ENCODE measurements around the gene COPS8.

The COPS8 gene

GRCh38 chr2:237064203-237065070 is 21.3 kb upstream of the COPS8 start:
- in situ Hi-C loops (cut with MboI; ENCODE audit: low sequenced_read_pairs) = loop anchor here (25.0 kb wide), 1 partner anchor 552 kb away; a partner anchor contains a TSS

GRCh38 chr2:237065071-237065377 is 20.7 kb upstream of the COPS8 start:
- in situ Hi-C loops (cut with MboI; ENCODE audit: low sequenced_read_pairs) = loop anchor here (25.0 kb wide), 1 partner anchor 553 kb away; a partner anchor contains a TSS

GRCh38 chr2:237066396-237066795 is 19.3 kb upstream of the COPS8 start:
- in situ Hi-C loops (cut with MboI; ENCODE audit: low sequenced_read_pairs) = loop anchor here (25.0 kb wide), 1 partner anchor 554 kb away; a partner anchor contains a TSS

- in situ Hi-C loops (cut with MboI; ENCODE audit: low sequenced_read_pairs) = loop anchor here (25.0 kb wide), 1 partner anchor 556 kb away; a partner anchor contains a TSS
Measured at GRCh38 chr2:237068005-237068576, 17.6 kb upstream of the COPS8 start.

GRCh38 chr2:237072067-237072931 is 13.4 kb upstream of the COPS8 start:
- in situ Hi-C loops (cut with MboI; ENCODE audit: low sequenced_read_pairs) = loop anchor here (10.0 to 25.0 kb wide), 2 partner anchors 560 to 727 kb away; a partner anchor contains a TSS

- in situ Hi-C loops (cut with MboI; ENCODE audit: low sequenced_read_pairs) = loop anchor here (10.0 to 25.0 kb wide), 2 partner anchors 561 to 729 kb away; a partner anchor contains a TSS
Measured at GRCh38 chr2:237073552-237073951, 12.1 kb upstream of the COPS8 start.

- in situ Hi-C loops (cut with MboI; ENCODE audit: low sequenced_read_pairs) = loop anchor here (10.0 to 25.0 kb wide), 2 partner anchors 562 to 730 kb away; a partner anchor contains a TSS
Measured at GRCh38 chr2:237074211-237074993, 11.3 kb upstream of the COPS8 start.

GRCh38 chr2:237075749-237076599 is 9.7 kb upstream of the COPS8 start:
- in situ Hi-C loops (cut with MboI; ENCODE audit: low sequenced_read_pairs) = loop anchor here (10.0 kb wide), 1 partner anchor 731 kb away; no protein-coding TSS in a partner anchor

GRCh38 chr2:237081596-237081995 is 4.1 kb upstream of the COPS8 start:
- in situ Hi-C loops (cut with MboI; ENCODE audit: low sequenced_read_pairs) = no loop called here

- in situ Hi-C loops (cut with MboI; ENCODE audit: low sequenced_read_pairs) = no loop called here
Measured at GRCh38 chr2:237083026-237083425, 2.7 kb upstream of the COPS8 start.

- in situ Hi-C loops (cut with MboI; ENCODE audit: low sequenced_read_pairs) = no loop called here
Measured at GRCh38 chr2:237084444-237084843, 1.2 kb upstream of the COPS8 start.

- in situ Hi-C loops (cut with MboI; ENCODE audit: low sequenced_read_pairs) = no loop called here
Measured at GRCh38 chr2:237090906-237091305, 5.2 kb downstream of the COPS8 start.

GRCh38 chr2:237091779-237092436 is 6.2 kb downstream of the COPS8 start:
- in situ Hi-C loops (cut with MboI; ENCODE audit: low sequenced_read_pairs) = no loop called here

- in situ Hi-C loops (cut with MboI; ENCODE audit: low sequenced_read_pairs) = no loop called here
Measured at GRCh38 chr2:237092506-237092905, 6.8 kb downstream of the COPS8 start.

GRCh38 chr2:237092920-237093781 is 7.5 kb downstream of the COPS8 start:
- in situ Hi-C loops (cut with MboI; ENCODE audit: low sequenced_read_pairs) = no loop called here

GRCh38 chr2:237096201-237096600 is 10.5 kb downstream of the COPS8 start:
- in situ Hi-C loops (cut with MboI; ENCODE audit: low sequenced_read_pairs) = no loop called here

GRCh38 chr2:237096911-237097310 is 11.2 kb downstream of the COPS8 start:
- in situ Hi-C loops (cut with MboI; ENCODE audit: low sequenced_read_pairs) = no loop called here

All from HL-60/S4 treated with phorbol 12-myristate 13-acetate at 8.2 ng/mL for 4 days and 3 days (cell line).